HG03571 (cell line): ENCODE measurements around the gene C14orf93.
A peak's percentile ranks its signal among the peaks of the same experiment; 100 is the strongest.
"Not testable (repeated sequence)": the region's sequence is repeated elsewhere in the genome, so short reads cannot be mapped to it uniquely, and the experiment has no call there.

ENCODE experiments used
- ATAC-seq: cut with Tn5 transposase; IDR thresholded peaks from one replicate; pipeline ENCODE4 v1.9.1; 2021; ENCODE audit not compliant: unreplicated experiment

C14orf93 gene

GRCh38 chr14:23021889-23022442 lies 12.0 kb upstream of the C14orf93 start:
- no peak for ATAC-seq

- ATAC-seq: no peak
These were observed 11.5 kb upstream of the C14orf93 start for GRCh38 chr14:23021434-23021833.

GRCh38 chr14:23020143-23021128 lies 10.5 kb upstream of the C14orf93 start:
- no peak for ATAC-seq

- no peak for ATAC-seq
These were observed 8.2 kb upstream of the C14orf93 start for GRCh38 chr14:23018107-23018506.

- no peak for ATAC-seq
These were observed 7.1 kb upstream of the C14orf93 start for GRCh38 chr14:23017091-23017490.

GRCh38 chr14:23015618-23016017 lies 5.7 kb upstream of the C14orf93 start:
- no peak for ATAC-seq

GRCh38 chr14:23013749-23014054 lies 3.8 kb upstream of the C14orf93 start:
- ATAC-seq: not testable (repeated sequence)

GRCh38 chr14:23013054-23013748 lies 3.3 kb upstream of the C14orf93 start:
- no peak for ATAC-seq

- no peak for ATAC-seq
These were observed 432 bp downstream of the C14orf93 start for GRCh38 chr14:23009483-23009938.

- ATAC-seq: no peak
These were observed 1.1 kb downstream of the C14orf93 start for GRCh38 chr14:23008831-23009230.

- peak; percentile 92 for ATAC-seq
These were observed 3.2 kb downstream of the C14orf93 start for GRCh38 chr14:23006544-23007419.

- ATAC-seq: no peak
These were observed 3.8 kb downstream of the C14orf93 start for GRCh38 chr14:23006188-23006534.

- ATAC-seq: no peak
These were observed 4.3 kb downstream of the C14orf93 start for GRCh38 chr14:23005451-23006187.

GRCh38 chr14:23004274-23004673 lies 5.7 kb downstream of the C14orf93 start:
- ATAC-seq: not testable (repeated sequence)

GRCh38 chr14:23002592-23002991 lies 7.4 kb downstream of the C14orf93 start:
- ATAC-seq: no peak

- ATAC-seq: no peak
These were observed 9.1 kb downstream of the C14orf93 start for GRCh38 chr14:23000860-23001259.

- ATAC-seq: no peak
These were observed 11.5 kb downstream of the C14orf93 start for GRCh38 chr14:22998329-22999012.

- no peak for ATAC-seq
These were observed 12.1 kb downstream of the C14orf93 start for GRCh38 chr14:22997676-22998323.
